ENCODE measurements around the gene GPR17.

GPR17 gene

DNA sequence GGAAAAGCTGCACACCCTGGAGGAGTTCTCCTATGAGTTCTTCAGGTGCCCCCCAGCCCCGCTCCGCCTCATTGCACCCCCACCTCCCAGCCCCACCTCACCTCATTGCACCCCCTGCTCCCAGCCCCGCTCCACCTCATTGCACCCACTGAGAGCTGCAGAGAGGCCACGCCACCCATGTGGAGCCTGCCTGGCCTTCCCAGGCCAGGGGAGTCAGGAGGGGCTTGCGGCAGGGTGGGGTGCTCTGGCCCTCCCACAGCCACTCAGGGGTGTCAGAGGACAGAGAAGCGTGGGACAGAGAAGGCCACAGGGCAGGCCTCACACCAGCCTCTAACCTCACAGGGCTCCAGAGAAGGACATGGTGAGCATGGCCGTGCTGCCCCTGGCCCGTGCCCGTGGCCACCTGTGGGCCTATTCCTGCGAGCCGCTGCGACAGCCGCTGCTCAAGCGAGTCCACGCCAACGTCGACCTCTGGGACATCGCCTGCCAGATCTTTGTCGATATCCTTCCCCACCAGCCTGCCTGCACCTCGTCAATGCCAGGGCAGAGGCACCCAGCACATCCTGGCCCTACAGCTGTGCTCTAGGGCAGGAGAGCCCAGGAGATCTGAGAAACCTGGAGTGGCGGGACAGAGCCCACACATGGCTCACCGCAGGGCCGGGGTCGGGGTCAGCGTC is 15.0 kb upstream of the GPR17 start:
- no peak for DNase-seq

- no peak for DNase-seq
Observed at GRCh38 chr2:127631541-127631996, 14.4 kb upstream of the GPR17 start.

DNA sequence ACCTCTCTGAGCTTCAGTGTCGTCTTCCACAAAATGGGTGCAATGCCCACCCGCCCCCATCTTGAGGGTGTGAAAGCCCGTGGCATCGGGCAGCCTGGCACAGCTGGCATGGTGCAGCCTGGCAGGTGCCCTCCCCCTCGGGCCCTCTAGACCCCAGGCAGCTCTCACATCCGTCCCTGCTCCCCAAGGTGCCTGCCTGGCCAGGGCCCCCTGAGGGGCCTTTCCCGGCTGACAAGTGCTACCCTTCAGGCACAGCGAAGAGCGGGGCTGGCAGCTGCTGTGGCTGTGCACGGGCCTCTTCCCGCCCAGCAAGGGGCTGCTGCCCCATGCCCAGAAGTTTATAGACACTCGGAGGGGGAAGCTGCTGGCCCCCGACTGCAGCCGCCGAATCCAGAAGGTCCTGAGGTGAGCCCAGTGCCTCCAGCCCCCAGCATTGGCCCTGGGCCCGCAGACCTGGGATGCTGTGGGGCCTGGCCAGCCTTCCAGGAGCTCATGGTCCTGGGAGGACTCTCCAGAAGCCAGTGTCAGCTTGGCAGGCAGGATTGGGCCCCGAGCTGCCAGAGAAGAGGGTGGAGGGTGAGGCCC is 13.9 kb upstream of the GPR17 start:
- DNase-seq: no peak

- no peak for DNase-seq
Observed at GRCh38 chr2:127632592-127633489, 13.1 kb upstream of the GPR17 start.

DNA sequence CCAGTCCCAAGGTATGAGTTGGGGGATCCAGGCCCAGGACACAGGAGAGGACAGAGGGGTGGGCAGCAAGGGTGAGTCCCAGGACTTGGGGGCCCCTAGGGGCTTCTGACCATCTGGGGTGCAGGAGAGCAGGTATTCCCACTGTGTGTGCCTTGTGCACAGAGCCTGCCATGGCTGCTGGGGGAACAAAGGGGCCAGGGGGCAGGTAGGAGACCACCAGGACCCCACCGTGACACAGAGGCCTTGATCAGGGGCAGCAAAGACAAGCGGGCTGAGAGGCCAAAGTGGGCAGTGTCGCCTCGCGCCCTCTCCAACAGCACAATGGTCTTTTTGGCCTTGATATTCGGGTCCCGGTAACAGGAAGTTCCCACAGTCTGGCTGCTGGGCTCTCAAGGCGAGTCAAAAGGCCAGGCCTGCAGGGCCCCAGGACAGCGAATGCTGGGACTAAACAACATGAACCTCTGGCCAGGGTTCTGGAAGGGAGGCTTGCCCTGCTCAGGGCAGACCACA is 12.3 kb upstream of the GPR17 start:
- DNase-seq: peak in 2 of 4 experiments; percentile 38 to 46

GRCh38 chr2:127634066-127634617 is 11.8 kb upstream of the GPR17 start:
- DNase-seq: no peak

DNA sequence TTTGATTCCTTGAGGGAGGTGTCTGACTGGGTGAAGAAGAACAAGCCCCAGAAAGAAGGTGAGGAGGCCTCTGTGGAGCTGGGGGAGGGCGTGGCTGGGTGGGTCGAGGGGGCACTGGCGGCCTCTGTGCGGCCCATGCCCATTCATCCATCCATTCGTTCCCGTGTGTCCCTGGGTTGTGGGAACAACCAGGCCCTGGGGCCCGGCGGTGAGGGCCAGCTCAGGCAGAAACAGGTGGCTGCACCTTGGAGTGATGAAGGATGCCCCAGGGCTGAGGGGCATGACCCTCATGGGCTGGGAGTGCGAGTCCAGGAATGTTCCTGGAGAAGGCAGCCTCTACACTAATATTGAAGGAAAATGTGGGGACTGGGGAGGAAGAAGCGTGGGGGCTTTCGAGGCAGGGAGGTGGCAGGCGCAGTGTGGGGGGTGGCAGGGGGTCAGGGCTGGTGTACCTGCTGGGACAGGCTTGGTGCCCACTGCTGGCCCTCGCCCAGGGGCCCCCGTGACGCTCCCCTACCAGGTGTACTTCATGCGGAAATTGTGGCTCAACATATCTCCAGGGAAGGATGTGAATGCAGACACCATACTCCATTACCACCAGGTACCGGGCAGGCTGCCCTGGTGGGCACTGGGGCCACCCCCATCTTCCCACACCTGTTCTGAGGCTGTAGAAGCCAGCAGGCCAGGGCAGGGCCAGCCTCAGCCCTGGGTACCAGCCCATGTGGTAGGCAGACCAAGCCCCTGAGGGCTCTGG is 11.2 kb upstream of the GPR17 start:
- DNase-seq: no peak

DNA sequence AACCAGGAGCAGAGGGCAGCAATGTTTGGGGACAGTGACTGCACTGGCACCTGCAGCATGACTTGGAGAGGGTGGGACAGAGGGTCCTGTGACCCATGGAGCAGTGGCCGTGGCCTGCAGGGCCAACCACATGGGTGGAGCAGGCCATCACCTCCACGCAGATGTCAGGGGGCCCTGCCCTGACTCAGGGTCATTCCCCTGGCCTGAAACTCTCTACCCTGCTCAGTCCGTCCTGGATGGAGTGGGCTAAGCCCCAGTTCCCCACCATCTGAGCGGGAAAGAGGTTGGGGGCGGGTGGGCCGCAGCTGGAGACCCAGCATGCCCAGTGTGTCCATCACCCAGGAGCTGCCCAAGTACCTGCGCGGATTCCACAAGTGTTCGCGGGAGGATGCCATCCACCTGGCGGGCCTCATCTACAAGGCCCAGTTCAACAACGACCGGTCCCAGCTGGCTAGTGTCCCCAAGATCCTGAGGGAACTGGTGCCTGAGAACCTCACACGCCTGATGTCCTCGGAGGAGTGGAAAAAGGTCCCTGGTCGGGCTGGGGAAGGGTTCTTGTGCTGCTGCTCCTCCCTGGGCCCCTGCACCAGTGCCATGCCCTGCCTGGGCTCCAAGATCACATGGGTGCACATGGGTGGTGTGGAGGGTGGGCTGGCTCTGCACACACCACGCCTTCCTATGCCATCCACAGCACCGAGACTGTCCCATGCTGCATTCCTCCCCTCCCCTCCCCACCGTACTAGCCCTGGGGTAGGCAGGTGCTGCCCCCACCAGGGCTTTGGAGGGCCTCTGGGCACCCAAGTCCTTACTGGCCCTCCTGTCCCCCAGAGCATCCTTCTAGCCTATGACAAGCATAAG is 10.3 kb upstream of the GPR17 start:
- DNase-seq: no peak

- DNase-seq: no peak
Observed at GRCh38 chr2:127636248-127637235, 9.4 kb upstream of the GPR17 start.

DNA sequence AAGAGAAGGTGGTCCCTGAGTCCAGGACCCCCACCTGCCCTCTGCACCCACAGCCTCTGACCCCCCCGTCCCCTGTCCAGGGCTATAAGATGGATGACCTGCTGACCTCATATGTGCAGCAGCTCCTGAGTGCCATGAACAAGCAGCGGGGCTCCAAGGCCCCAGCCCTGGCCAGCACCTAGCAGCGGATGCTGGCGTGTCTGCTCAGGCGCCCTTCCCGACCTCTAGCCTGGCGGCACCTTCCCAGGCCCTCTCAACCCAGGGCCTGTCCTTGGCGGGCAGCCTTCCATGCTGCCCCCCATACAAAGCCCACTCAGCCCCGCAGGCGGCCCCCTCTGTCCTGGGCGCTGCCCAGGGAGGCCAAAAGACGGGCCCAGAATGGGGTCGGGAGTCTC is 8.7 kb upstream of the GPR17 start:
- DNase-seq: no peak

DNA sequence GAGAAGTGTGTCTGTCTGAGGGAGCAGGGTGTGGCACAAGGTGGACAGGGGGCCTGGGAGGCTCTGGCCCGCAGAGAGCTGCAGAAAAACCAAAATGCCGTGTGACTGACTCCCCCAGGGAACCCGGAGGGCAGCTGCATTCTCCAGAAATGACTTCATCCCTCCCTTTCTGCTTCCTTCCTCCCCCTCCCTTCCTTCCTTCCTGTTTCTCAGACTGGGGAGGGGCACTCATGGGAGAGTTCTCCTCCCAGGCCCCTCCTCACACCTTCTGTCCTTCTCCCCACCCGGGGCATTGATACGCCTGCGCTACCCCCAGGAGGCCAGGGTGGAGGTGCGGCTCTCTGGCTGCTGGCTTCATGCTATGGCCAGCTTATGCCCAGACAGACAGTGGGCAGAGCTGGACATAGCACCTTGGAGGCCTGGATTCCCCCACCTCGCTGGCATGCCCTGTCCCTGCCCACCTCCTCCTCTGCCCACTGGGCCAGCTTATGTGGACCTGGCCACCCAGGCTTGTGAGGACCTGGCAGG is 8.2 kb upstream of the GPR17 start:
- DNase-seq: peak; percentile 23 to 66 (median 62)

DNA sequence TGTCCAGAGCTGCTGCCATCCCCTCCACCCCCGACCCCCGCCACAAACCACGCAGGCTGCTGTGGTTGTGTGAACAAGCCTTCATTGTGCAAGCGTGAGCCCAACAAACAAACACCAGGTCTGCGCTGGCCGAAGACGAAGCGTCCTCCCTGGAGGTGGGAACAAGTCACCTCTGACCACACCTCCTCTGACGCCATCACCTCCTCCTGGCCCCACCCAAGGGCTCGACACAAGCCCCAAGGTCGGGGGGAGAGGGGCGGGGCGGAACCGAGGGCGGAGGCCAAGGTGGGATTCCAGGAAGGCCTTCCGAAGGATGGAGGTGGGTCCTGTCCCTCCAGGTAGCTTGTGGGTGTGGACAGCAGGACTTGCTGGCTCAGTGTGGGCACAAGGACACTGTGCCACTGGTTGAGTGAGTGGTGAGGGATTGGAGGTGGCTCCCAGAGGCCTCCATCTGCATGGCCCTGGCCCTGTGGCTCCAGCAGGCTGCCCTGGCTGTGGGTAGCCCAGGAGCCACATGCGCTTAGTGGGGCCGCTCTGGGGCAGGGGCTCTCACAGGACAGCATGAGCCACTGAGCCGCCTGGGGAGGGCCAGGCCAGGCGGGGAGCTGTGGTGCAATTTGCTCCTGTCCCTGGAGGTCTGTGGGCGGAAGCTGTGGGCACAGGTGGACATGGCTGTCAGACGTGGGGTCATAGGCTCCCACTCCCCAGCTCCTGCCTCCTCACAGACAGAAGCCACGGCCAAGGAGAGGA is 7.4 kb upstream of the GPR17 start:
- DNase-seq: peak in 2 of 4 experiments; percentile 13 to 17

GRCh38 chr2:127639111-127639474 is 6.9 kb upstream of the GPR17 start:
- no peak for DNase-seq

- no peak for DNase-seq
Observed at GRCh38 chr2:127640082-127641072, 5.6 kb upstream of the GPR17 start.

DNA sequence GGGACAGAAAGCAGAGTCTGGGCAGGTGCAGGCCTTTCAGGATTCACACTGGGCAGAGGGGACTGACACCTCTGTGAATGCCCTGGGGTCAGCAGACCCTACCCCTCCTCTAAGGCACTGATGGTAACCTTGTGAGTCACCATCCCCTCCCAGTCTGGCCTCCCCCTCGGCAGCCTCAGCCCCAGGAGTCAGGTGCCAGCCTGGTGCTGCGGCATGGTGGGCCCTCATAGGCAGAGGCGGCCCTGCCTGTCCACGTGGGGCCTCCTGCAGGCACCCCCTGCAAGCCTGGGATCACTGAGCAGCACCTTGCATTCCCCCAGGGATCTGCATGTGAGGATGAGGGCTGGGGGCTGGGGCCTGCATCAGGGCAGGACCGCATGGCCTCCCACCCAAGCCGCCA is 4.8 kb upstream of the GPR17 start:
- DNase-seq: no peak

DNA sequence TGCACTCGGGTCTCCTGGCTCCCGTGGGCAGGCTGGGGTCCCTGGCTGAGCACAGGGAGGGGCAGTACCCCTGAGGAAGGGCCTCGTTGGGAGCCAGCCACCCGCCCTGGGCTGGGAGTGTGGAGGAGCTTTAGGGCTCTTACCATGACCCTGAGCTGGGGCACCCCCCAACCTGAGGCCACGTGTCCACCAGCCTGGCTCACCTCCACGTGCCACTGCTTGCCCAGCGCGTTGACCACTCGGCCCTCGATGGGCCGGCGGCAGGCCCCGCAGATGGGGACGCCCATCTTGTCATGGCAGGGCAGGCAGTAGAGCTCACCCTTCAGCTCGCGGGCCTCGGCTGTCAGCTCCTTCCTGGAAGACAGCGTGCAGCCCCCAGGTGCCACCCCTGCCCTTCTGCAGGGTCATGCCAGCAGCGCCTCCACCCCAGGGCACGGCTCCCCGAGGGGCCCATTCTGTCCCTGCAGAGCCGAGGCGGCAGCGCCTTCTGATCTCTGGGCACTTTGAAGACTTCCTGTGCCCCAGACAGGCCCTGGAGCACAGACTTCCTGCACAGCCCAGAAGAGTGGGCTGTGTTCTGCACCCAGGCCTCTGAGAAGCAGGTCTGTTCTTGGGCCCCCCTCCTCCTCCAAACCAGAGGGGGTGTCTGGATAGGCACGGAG is 4.0 kb upstream of the GPR17 start:
- peak in 1 of 4 experiments; percentile 23 for DNase-seq
